Midbrain (tissue), 1 donor: ENCODE data around the gene ZNF555.
A peak's percentile ranks its signal among the peaks of the same experiment; 100 is the strongest.
"Not testable (repeated sequence)": the region's sequence is repeated elsewhere in the genome, so short reads cannot be mapped to it uniquely, and the experiment has no call there.

Source experiments
- DNase-seq: peaks from one replicate; lab custom pipeline; 2025; lab: John Stamatoyannopoulos, UW

Gene ZNF555

DNA sequence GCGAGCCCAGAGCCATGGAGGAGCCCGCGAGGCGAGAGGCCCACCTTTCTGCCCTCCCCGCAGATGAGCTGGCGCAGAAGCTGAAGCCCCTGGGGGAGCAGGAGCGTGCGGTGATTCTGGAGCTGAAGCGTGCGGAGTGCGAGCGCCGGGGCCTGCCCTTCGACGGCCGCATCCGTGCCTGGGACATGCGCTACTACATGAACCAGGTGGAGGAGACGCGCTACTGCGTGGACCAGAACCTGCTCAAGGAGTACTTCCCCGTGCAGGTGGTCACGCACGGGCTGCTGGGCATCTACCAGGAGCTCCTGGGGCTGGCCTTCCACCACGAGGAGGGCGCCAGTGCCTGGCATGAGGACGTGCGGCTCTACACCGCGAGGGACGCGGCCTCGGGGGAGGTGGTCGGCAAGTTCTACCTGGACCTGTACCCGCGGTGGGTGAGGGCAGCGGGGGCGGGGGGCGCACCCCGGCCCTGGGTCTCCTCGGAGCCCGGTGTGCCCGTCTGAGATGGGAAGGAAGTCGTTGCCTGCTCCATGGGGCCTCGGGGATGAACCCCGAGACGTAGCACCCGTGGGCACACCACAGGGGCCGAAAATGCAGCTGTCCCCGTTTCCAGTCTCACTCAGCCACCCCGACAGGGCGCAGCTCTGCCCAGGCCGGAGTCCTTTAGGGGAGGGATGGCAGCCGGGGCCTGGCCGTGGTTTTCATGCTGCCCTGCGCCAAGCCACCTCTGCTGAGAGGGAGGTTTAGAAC is 33.7 kb upstream of the ZNF555 start:
- no peak for DNase-seq

DNA sequence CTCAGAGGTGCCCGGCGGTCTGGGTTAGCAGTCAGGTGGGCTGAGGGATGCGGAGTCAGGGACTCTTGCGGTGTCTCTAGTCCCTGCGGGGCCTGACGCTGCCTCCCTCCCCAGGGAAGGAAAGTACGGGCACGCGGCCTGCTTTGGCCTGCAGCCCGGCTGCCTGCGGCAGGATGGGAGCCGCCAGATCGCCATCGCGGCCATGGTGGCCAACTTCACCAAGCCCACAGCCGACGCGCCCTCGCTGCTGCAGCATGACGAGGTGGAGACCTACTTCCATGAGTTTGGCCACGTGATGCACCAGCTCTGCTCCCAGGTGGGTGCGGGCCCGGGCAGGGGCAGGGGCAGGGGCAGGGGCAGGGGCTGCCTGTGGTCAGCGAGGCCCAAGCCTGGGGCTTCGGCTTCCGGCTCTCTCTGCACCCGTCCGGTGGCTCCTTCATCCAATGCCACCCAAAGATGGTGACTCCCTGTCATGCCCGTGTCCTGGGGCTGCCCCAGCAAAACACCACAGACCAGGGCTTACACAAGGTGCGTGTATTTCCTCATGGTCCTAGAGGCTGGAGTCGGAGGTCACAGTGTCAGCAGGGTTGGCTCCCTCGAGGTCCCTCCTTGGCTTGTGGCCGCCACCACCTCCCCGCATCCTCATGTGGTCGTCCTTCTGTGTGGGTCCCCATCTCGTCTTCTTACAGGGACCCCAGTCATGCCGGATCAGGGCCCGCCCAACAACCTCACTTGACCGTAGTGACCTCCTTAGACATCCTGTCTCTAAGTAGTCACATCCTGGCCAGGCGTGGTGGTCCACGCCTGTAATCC is 32.9 kb upstream of the ZNF555 start:
- DNase-seq = no peak

DNA sequence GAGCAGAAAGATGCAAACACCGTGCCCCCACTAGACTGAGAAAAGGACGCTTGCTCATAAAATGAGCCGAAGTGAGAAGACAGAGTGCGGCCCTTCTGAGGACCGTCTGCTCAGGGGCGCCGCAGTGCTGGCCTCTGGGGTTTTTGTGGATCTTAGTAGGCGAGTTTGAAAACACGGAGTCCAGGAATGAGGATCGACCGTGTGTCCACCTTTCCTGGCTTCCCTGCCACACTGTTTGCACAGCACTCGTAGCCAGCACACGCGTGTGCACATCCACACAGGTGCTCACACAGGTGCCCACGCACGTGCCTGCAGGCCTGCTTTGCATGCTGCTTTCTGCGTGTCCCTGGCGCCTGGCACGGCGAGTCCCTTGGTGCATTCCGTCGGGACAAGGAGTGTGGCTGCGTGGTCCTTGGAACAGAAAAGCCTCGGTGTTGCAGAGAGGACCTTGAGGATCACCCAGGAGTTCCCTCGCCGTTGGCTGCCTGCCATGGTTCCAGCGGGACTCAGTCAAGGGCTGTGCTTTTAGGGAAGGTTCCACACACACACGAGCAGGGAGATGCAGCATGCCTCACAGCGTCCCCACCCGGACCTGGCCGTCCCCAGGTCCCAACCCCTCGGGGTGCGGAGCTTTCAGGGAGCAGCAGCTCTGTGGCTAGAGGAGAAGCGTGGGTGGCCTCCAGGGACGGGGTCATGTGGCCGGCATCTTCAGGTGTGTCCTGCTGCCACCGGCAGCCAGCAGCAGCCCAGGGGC is 31.7 kb upstream of the ZNF555 start:
- no peak for DNase-seq

DNA sequence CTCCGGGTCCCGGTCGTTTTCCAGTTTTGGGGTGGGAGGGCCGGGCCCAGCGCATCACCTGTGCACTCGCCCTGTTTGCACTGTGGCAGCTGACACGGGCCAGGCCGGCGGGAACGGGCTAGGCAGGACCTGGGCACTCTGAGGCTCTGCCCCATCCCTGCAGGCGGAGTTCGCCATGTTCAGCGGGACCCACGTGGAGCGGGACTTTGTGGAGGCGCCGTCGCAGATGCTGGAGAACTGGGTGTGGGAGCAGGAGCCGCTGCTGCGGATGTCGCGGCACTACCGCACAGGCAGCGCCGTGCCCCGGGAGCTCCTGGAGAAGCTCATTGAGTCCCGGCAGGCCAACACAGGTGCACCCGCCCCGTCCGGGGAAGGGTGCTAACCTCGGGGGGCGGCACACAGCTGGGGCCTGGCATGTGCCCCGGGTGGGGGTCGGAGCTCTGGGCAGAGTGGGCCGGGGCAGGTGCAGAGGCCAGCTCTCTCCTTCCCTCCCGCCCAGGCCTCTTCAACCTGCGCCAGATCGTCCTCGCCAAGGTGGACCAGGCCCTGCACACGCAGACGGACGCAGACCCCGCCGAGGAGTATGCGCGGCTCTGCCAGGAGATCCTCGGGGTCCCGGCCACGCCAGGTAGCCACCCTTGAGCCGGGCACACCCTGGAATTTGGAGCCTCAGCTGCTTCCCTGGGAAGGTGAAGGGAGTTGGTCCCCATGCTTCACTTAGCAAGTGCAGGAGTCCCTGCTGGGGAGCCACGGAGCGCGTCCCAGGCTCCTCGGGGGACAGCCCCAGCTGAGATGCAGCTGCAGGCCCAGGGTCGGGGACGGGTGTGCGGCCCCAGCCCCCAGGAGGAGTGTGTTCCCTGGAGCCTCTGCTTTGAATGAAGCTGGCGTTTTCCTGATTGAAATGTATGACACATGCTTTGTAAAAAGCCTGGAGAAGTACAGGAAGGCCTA is 30.9 kb upstream of the ZNF555 start:
- no peak for DNase-seq

DNA sequence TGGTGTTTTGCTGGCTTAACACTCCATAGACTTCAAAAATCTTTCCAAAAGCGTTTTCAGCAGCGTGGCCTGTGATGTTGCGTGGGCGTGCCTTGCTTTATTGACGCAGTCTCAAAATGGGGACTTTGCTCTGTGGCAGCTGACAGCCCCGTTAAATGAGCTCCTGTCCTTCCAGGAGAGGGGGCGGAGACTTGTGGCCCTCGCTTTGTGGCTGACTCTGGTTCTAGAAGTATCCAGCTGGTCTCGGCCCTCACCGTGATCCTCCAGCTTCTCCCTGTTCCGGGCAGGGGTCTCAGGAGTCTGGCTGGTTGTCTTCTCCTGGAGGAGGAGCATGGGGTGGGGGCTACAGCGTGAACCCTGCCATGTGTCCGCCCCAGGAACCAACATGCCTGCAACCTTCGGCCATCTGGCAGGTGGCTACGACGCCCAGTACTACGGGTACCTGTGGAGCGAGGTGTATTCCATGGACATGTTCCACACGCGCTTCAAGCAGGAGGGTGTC is 30.0 kb upstream of the ZNF555 start:
- no peak for DNase-seq

DNA sequence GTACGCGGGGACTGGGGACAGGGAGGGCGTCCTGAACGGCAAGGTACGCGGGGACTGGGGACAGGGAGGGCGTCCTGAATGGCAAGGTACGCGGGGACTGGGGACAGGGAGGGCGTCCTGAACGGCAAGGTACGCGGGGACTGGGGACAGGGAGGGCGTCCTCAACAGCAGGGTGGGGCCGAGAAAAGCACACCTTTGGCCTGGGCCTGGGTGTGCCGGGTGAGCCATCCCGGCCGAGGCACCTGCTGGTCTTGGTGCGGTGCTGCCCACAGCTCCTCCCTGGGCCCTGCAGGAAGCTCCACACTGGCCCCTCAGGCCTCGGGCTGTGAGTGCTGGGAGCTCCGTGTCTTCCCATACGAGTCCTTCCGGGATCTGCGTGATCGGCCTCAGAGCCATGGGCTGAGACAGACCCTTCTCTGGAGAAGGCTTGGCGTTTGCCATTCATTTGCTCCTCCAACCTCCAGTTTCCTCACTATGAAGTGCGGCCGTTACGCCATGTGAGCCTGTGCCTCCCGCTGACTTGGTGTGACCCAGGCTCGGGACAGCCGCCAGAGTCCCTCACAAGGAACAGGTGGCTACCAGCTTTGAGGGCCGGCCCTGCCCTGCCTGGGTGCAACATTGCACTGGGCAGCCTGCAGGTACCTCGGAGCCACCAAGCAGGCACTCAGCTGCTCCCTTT is 29.4 kb upstream of the ZNF555 start:
- no peak for DNase-seq

DNA sequence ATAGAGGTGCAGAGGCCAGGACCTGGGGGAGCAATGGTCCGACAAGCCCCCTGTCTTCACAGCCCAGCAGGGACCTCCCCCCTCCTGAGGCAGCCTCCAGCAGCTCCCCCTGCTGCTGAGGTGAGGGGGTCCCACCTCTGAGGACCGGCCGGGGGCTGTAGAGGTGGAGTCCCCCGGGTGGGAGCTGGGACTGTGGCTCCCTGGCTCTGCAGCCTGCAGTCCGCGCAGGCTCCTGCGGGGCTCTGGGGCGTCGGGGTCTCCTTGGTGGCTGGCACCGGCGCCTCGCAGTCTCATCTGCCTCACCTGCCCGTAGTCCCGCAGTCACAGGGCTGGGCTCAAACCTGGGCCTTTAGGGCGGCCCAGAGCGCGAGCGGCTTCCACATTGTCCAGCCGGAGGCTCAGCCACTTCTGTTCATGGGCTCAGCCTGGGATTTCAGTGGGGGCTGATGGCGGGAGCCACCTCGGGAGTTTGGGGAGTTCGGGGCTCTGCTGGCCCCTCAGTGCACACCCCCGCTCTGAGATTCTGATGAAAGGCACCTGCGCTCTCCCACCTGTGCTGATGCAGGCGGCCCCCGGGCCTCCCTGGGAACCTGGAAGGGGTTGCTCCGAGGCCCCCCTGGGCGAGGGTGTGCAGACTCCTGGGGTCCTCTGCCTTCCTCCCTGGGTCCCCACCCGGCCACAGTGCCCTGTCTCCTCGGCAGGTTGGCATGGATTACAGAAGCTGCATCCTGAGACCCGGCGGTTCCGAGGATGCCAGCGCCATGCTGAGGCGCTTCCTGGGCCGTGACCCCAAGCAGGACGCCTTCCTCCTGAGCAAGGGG is 28.7 kb upstream of the ZNF555 start:
- DNase-seq = no peak

DNA sequence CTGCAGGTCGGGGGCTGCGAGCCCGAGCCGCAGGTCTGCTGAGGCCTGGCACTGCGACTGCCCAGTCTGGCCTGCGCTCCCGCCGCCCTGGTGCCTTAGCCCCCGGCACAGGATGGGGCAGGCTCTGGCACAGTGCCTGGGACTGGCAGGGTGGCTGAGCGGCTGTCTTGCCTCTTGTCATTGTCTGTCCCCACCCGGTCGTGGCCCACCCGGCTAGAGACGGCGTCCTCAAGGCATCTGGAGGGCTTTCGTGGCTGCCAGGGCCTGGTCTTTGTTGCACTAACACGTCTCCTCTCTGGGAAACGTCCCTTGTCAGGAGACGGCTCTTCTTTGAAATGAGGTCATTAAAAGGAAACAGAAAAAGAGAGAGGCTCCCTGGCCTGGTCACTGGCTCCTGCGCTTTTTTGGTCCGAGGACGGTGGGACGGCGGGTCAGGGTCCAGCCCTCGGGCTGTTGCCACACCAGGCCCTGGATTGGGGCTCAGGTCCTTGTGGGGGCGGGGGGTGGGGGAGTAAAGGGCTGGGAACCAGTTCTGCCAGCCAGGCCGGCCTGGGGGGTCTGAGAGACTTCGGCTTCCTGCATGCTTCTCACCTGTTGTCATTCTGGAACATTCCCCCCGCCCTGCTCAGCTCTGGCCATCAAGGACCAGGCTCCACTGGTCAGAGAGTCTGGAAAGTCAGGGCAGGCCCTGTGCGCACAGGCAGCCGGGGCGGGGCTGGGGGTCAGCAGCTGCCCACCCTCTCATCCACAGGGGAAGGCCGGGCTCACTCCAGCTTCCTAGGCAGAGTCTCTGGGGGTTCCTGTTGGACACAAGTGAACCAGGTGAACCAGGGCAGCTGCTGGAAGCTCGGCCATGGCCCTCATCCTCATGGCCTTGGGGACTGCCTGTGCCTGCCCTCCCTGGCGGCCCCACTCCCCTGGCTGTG is 27.8 kb upstream of the ZNF555 start:
- no peak for DNase-seq

DNA sequence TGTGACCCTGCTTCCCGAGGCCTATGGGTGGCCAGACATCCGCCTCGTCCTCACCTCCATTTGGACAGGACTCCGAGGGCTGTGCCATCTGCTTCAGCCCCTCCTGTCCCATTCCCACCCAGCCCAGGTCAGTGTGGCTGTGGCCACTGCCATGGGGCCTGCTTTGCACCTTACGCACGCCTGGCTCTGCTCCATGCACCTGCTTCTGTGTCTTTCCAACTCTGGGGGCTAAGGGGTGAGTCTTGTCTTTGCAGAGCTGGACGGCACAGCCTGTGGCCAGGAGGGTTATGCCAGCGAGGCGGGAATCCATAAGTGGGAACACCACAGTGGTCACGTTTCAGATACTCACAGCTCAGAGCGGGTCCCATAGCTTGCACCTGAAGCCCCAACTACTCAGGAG is 26.8 kb upstream of the ZNF555 start:
- no peak for DNase-seq

DNA sequence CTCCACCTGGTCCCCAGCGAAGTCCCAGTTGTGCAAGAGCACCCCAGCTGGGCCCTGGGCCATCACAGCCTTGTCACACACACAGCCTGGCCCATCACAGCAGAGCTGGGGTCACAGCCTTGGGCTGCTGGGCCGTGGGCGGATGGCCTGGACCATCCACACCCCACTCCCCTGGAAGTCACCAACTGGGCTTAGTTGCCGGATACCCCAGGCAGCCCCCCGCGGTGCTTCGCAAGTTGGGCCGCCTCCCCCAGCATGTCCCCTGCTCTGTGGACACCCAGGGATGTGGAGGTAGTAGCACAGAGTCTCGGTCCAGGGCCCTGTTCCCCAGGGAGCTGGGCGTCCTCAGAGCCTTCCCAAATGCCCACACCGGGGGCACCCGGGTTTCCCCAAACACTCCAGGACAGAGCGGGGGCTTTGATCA is 26.1 kb upstream of the ZNF555 start:
- DNase-seq = no peak

DNA sequence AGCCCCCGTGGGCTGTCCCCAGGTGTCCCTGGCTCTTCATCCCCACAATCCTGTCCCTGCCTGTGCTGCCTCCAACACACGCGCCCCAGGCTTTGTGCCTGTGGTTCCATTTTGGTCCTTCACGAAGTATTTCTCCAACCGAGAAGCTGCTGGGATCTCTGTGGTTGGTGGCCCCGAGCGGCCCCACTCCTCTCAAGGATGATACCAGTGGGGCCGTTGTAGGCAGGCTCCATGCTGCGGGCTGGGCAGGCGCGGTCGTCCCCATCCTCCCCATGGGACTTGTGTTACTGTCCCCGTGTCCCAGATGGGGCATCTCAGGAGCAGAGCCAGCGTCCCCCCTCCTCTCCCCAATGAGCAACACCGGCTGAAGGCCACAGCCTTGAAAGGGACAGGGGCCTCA is 25.4 kb upstream of the ZNF555 start:
- no peak for DNase-seq

DNA sequence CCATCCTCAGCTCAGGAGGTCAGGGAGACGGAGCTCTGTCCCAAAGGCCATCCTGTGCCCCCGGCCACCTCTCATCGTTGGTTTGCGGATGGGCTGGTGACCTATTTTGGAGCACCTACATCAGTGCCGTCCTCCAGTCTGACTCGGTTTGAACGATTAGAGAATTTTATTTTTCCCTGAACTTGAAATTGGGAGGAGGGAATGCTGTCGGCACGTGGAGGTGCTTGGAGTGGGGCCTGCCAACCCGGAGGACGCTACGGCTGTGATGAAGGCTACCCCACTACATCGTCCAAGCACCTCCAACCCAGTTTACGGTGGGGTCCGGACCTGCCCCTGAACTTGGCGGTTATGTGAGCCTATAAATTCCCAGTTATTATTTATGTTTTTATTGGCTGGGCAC is 24.6 kb upstream of the ZNF555 start:
- DNase-seq = no peak

DNA sequence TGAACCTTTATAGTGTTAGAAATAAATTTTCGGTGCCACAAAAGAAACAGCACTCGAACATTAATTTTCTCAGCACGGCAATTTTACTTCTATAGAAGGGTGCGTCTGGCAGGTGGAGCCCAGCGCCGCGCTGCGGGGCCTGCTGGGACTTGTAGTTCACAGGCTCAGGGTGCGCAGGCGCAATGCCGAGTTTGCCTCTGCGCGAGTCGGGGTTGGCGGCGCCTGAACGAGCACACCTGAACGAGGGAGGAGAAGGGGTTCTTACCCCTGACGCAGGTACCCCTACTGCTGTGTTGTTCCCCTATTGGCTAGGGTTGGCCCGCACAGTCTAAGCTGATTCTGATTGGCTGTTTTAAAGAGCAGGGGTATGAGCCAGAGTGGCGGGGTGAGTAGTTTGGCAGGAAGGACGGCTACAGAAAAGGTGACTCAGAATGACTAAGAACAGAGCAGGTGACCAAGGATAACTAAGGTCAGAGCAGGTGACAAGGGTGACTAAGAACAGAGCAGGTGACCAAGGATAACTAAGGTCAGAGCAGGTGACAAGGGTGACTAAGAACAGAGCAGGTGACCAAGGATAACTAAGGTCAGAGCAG is 23.9 kb upstream of the ZNF555 start:
- not testable (repeated sequence) for DNase-seq

DNA sequence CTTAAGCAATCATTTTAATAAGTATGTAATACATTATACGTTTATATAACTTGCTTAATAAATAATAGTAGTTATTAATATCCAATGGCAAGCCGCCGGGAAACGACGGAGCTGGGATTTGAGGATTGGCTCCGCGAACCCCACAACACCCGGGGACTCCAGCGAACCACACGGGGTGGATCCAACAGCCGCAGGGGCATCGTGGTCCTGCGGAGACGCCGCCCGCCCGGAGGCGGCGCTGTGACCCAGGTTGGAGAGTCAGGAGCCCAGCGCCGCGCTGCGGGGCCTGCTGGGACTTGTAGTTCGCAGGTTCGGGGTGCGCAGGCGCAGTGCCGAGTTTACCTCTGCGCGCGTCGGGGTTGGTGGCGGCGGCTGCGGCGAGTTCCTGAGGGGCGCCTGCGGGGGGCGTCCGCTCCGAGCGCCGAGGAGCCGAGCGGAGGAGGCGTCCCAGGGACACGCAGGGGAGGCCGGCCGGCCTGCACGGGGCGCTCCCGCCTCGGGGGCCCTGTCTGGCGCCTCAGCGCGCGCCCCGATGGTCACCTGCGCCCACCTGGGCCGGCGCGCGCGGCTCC is 21.6 kb upstream of the ZNF555 start, which contains the start of gene ZNF554:
Gene ZNF554 (plus strand): TSS at position 329 of the 572 bp plus-strand sequence. CDS start 204 bp downstream, at position 533.
- peak; percentile 95 for DNase-seq

DNA sequence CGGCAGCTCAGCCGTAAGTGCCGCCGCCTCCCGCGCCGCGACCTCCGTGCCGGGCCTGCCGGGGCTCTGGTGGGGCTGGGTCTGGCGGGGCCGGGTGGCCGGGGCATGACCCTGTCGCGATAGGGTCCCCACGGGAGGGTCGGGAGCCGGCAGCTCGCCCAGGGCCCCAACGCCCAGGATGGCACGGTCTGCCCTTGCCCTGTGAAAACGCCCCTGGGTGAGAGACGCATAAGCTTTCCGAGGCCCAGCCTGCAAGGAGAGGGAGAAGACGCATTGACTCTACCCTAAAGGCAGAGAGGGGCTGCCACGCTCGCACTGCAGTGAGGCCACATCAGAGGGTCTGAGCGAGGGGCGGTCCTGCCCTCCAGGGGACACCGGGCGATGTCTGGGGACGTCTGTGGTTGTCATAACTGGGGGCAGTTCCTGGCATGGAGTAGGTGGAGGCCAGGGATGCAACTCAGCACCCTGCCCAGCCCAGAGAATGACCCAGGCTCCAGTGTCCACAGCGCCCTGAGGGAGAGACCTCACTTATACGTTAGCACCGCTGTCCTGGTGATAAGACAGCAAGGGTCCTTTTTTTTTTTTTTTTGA is 21.1 kb upstream of the ZNF555 start:
- no peak for DNase-seq

DNA sequence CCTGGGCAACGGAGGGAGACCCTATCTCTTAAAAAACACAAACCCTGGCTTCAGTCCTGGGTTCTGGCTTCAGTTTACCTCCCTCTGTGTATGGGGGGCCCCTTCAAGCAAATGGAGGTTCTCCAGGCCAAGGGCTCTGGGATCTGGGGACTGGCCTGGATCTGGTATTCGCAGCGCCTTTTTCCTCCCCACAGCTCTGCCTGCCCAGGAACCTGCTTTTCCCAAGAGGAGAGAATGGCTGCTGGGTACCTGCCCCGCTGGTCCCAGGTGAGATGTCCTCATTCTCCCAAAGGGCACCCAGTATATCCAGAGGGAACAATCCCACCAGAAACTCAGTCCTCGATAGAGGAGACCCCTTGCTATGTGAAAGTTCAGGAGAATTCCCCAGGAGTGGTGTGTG is 18.4 kb upstream of the ZNF555 start:
- no peak for DNase-seq

DNA sequence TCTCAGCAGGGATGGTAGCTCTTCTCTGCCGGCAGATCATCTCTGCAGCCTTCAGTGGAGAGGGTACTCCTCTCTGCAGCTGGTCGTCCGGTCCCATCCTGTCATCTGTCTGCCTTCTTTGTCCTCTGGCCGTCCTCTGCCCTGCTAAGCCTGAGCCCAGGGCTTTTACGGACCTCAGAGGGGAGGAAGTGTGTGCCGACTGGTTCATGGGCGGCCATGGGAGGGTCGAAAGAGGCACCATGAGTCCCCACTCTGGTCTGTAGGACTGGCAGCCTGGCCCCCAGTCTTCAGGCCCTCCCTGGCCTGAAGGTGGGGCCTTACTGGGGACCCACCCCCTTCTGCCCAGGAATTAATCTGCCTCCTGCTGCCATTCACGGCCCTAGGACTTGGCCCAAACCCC is 17.6 kb upstream of the ZNF555 start:
- DNase-seq = no peak
